Measurements from ENCODE around the gene OTOR. TPM values are rescaled to one million over a fixed set of nuclear protein-coding genes. Genes with fewer than 3 reads are reported as not detected.

Gene OTOR
- total RNA-seq, 1 donor from 2014 or later: 0.21 TPM

GRCh38 chr20:16749573-16749972 lies 1.4 kb downstream of the OTOR start:
- DNase-seq: no peak

GRCh38 chr20:16752082-16752481 lies 3.9 kb downstream of the OTOR start:
- DNase-seq: no peak

- no peak for DNase-seq
Observed at GRCh38 chr20:16752901-16753300, 4.7 kb downstream of the OTOR start.

GRCh38 chr20:16758454-16759180 lies 10.5 kb downstream of the OTOR start:
- no peak for DNase-seq

GRCh38 chr20:16759181-16759563 lies 11.0 kb downstream of the OTOR start:
- DNase-seq: peak; percentile 29

- no peak for DNase-seq
Observed at GRCh38 chr20:16760431-16761304, 12.5 kb downstream of the OTOR start.

- DNase-seq: peak; percentile 90
Observed at GRCh38 chr20:16761305-16761829, 13.2 kb downstream of the OTOR start.

- DNase-seq: no peak
Observed at GRCh38 chr20:16764560-16764959, 16.4 kb downstream of the OTOR start.

- DNase-seq: no peak
Observed at GRCh38 chr20:16771213-16771612, 23.1 kb downstream of the OTOR start.

- no peak for DNase-seq
Observed at GRCh38 chr20:16775961-16776360, 27.8 kb downstream of the OTOR start.

GRCh38 chr20:16777126-16777525 lies 29.0 kb downstream of the OTOR start:
- DNase-seq: peak; percentile 93

GRCh38 chr20:16778159-16778558 lies 30.0 kb downstream of the OTOR start:
- DNase-seq: no peak

GRCh38 chr20:16781496-16781895 lies 33.3 kb downstream of the OTOR start:
- DNase-seq: no peak

GRCh38 chr20:16785226-16785625 lies 37.1 kb downstream of the OTOR start:
- peak; percentile 25 for DNase-seq

Other genes starting within 250 kb of the OTOR start
- gene KIF16B, start 174.9 kb upstream of the OTOR start, total RNA-seq: 33.1 TPM
- 41.7 TPM for gene SNRPB2, start 18.3 kb upstream of the OTOR start, total RNA-seq